ENCODE measurements around the gene OCEL1. TPM values are rescaled to one million over a fixed set of nuclear protein-coding genes. Genes with fewer than 3 reads are reported as not detected.

The OCEL1 gene
- total RNA-seq (10 to 100 TPM; 21.8 to 32.8 (median 29.8) TPM), polyA plus RNA-seq (10 to 100 TPM; 37.7 to 41.1 TPM), total RNA-seq (12.5 reads per million, percentile 40 among the genes with 10 or more reads in this experiment)

DNA sequence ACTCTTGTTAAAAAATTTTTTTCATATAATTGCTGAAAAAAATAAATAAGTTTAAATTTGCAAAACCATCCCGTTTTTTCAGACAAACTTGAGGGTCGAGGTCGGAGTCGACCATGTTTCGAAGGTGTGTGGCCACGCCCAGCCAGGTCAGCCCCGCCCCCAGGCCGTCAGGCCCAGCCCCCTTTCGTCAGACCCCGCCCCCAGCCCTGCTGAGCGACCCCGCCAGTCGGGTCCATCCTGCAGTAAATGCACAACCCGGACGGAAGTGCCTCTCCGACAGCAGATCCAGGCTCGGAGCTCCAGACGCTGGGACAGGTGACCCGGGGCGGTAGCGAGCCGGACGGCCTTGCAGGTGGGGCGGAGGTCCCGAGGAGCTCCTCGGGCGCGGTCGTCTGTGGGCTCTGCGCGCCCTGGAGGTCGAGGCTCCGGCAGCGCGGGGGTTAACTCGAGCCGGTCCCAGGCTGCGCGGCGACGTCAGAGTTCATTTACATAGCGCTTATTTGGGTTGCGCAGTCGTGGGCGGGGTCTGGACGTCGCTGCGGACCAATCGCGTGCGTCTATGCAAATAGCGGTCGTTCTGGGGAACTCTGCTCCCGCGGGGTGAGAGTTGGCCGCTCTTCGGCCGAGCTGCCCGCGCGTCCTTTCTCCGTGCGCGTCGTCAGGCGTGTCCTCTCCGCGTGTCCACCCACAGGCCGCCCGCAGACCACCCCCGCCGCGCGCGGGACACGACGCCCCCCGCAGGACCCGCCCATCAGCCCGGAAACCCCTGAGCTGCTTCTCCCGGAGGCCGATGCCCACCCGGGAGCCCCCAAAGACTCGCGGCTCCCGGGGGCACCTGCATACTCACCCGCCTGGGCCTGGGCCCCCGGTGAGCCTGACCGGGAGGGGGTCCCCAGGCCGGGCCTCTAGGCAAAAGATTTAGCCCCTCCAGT is at the start of gene OCEL1:
OCEL1 (plus strand) TSS at position 225 of the 932 bp plus-strand sequence; CDS start at position 247, 22 bp downstream.
- H3K27me3 ChIP-seq (ENCODE audit: control insufficient read depth in 2 of 2, insufficient read depth in 2 of 2, low read length in 2 of 2) = no peaks in the 10 kb centered on the region
- peaks cover 0 to 4% (median 0%) of the 10 kb centered on the region in 5 donors for H3K36me3 Mint-ChIP-seq
- H3K4me1 Mint-ChIP-seq = peaks cover 3 to 8% (median 5%) of the 10 kb centered on the region in 7 donors
- peaks cover 0 to 11% (median 0%) of the 10 kb centered on the region in 3 experiments for H3K36me3 ChIP-seq (ENCODE audit: control insufficient read depth in 2 of 3, insufficient read depth in 3 of 3, low read length in 3 of 3)
- peak within 1 kb of the TSS; percentile 86 to 99 (median 97) for H3K27ac Mint-ChIP-seq
- intact Hi-C loops (cut with micrococcal nuclease) = loop anchor here (1.0 to 5.0 kb wide), 9 partner anchors 9 to 684 kb away; partner anchors contain the start of genes BABAM1 (in 2 of the 2), HAUS8 (in 2 of the 2), MYO9B (in 2 of the 2) and USE1 (in 2 of the 2)
- H3K4me3 Mint-ChIP-seq = peak within 1 kb of the TSS; percentile 82 to 98 (median 94)
- no peaks in the 10 kb centered on the region for H3K9me3 Mint-ChIP-seq
- ChIA-PET POLR2A (interaction anchor here (0.5 to 4.7 kb wide), 14 partner anchors 9 to 243 kb away, joined by 3 to 77 read pairs (median 4); partner anchors contain the start of genes USE1 and USHBP1), CTCF (interaction anchor here (1.0 to 2.0 kb wide), 4 partner anchors 9 to 34 kb away, joined by 3 to 7 read pairs (median 4); partner anchors contain the start of gene USE1)
- H3K9me3 ChIP-seq (ENCODE audit: control insufficient read depth in 2 of 3, low read length in 3 of 3) = no peaks in the 10 kb centered on the region
- peak within 1 kb of the TSS; percentile 98 for H3K4me3 ChIP-seq (ENCODE audit: low read length)
- H3K4me1 ChIP-seq (ENCODE audit: control insufficient read depth in 2 of 2, insufficient read depth in 2 of 2, low read length in 2 of 2) = peaks cover 0 to 2% of the 10 kb centered on the region in 2 donors
- DNase-seq = peak; percentile 91 to 98 (median 97)
- H3K27me3 Mint-ChIP-seq = no peaks in the 10 kb centered on the region
- ATAC-seq = peak; percentile 94
- H3K27ac ChIP-seq (ENCODE audit: low read depth, low read length) = peak within 1 kb of the TSS; percentile 81

DNA sequence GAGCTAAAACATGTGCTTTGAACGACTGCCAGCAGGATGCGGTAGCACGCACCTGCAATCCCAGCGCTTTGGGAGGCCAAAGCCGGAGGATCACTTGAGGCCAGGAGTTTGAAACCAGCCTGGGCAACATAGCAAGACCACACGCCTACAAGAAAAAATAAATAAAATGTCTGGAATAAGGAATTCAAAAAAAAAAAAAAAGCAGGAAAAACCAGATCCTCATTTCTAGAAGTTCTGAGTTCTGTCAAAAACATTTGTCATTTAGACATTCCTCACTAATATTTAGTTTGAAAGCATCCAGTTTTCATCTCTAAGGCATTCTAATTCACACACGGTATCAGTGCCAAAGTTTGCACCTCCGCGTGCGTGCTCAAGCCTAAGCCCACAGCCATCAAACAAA is 47.7 kb upstream of the OCEL1 start:
- Mint-ChIP-seq H3K36me3 (peaks cover 0 to 24% (median 4%) of the 10 kb centered on the region in 5 donors), H3K4me1 (peaks cover 3 to 10% (median 4%) of the 10 kb centered on the region in 7 donors), H3K4me3 (no peak overlapping the region), H3K27me3 (no peaks in the 10 kb centered on the region), H3K9me3 (no peaks in the 10 kb centered on the region), H3K27ac (peak overlapping the region in 1 of 9 donors; percentile 3)
- intact Hi-C loops (cut with micrococcal nuclease) = no loop called here
- Histone ChIP-seq H3K27me3 (ENCODE audit: control insufficient read depth in 2 of 2, insufficient read depth in 2 of 2, low read length in 2 of 2) (no peaks in the 10 kb centered on the region), H3K4me3 (ENCODE audit: low read length) (no peak overlapping the region), H3K4me1 (ENCODE audit: control insufficient read depth in 2 of 2, insufficient read depth in 2 of 2, low read length in 2 of 2) (peaks cover 7% of the 10 kb centered on the region in 2 donors), H3K36me3 (ENCODE audit: control insufficient read depth in 2 of 3, insufficient read depth in 3 of 3, low read length in 3 of 3) (peaks cover 0 to 59% (median 3%) of the 10 kb centered on the region in 3 experiments), H3K27ac (ENCODE audit: low read depth, low read length) (no peak overlapping the region), H3K9me3 (ENCODE audit: control insufficient read depth in 2 of 3, low read length in 3 of 3) (no peaks in the 10 kb centered on the region)
- ATAC-seq (no peak), DNase-seq (no peak)
- POLR2A ChIA-PET = no interaction called here
- CTCF ChIA-PET = no interaction called here

DNA sequence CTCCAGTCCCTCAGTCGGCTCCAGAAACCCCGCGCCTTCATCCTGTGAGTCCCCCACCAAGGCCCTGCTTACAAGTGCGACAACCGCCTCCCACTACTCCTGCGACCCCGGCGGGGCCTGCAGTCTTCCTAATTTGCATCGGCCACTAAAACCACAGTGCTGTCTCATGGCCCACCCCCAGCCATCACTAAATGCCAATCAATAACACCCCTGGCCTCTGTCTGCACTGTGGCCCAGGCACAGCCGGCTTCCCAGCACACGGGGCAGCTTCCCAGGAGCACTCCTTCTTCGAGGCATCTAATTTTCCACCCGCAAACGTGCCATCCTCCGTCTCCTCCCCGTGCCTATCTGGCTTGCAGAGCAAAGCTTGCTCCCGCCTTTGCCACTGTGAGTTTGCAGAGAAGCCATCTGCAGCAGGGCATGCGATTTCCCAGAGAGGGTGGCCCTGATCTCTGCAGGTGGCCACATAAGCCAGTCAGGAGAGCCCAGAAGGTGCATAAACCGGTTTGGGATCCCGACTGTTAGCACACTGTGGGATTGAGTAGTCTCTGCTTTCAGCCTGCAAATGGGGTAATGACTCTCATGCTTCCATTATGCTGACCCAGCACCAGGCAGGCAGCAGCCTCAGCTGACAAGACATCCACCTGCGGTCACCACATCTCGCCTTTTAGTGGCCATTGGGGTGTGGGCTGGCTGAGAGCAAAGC is 44.9 kb upstream of the OCEL1 start:
- Histone ChIP-seq H3K9me3 (ENCODE audit: control insufficient read depth in 2 of 3, low read length in 3 of 3) (no peaks in the 10 kb centered on the region), H3K27ac (ENCODE audit: low read depth, low read length) (no peak overlapping the region), H3K4me3 (ENCODE audit: low read length) (no peak overlapping the region), H3K27me3 (ENCODE audit: control insufficient read depth in 2 of 2, insufficient read depth in 2 of 2, low read length in 2 of 2) (no peaks in the 10 kb centered on the region), H3K36me3 (ENCODE audit: control insufficient read depth in 2 of 3, insufficient read depth in 3 of 3, low read length in 3 of 3) (peaks cover 0 to 45% (median 0%) of the 10 kb centered on the region in 3 experiments), H3K4me1 (ENCODE audit: control insufficient read depth in 2 of 2, insufficient read depth in 2 of 2, low read length in 2 of 2) (peaks cover 13 to 16% of the 10 kb centered on the region in 2 donors)
- ChIA-PET POLR2A (interaction anchor here (0.5 to 1.6 kb wide), 3 partner anchors 26 to 63 kb away, joined by 3 to 4 read pairs (median 3); no protein-coding TSS in a partner anchor), CTCF (interaction anchor here (0.6 kb wide), 1 partner anchor 1275 kb away, joined by 4 read pairs; no protein-coding TSS in a partner anchor)
- Mint-ChIP-seq H3K36me3 (peaks cover 0 to 26% (median 8%) of the 10 kb centered on the region in 5 donors), H3K4me3 (peak overlapping the region in 1 of 10 donors; percentile 29), H3K9me3 (peaks cover 0 to 2% (median 0%) of the 10 kb centered on the region in 11 donors), H3K27me3 (no peaks in the 10 kb centered on the region), H3K27ac (peak overlapping the region in 4 of 9 donors; percentile 16 to 75 (median 44)), H3K4me1 (peaks cover 12 to 28% (median 20%) of the 10 kb centered on the region in 7 donors)
- intact Hi-C loops (cut with micrococcal nuclease) = loop anchor here in 1 of 2 donors (5.0 kb wide), 1 partner anchor 54 kb away; no protein-coding TSS in a partner anchor
- no peak for ATAC-seq
- no peak for DNase-seq

- Mint-ChIP-seq H3K4me1 (peaks cover 16 to 29% (median 20%) of the 10 kb centered on the region in 7 donors), H3K9me3 (peaks cover 0 to 4% (median 0%) of the 10 kb centered on the region in 11 donors), H3K27me3 (no peaks in the 10 kb centered on the region), H3K27ac (peak overlapping the region; percentile 85 to 99 (median 96)), H3K36me3 (peaks cover 0 to 33% (median 4%) of the 10 kb centered on the region in 5 donors), H3K4me3 (peak overlapping the region; percentile 79 to 94 (median 89))
- POLR2A ChIA-PET = interaction anchor here (0.6 to 4.2 kb wide), 11 partner anchors 16 to 111 kb away, joined by 3 to 33 read pairs (median 7); partner anchors contain the start of genes BABAM1, HAUS8, MYO9B and OCEL1
- peaks cover 0 to 42% (median 0%) of the 10 kb centered on the region in 3 experiments for H3K36me3 ChIP-seq (ENCODE audit: control insufficient read depth in 2 of 3, insufficient read depth in 3 of 3, low read length in 3 of 3)
- H3K27ac ChIP-seq (ENCODE audit: low read depth, low read length) = peak overlapping the region; percentile 68
- DNase-seq = peak in 5 of 9 donors; percentile 7 to 31 (median 28)
- H3K9me3 ChIP-seq (ENCODE audit: control insufficient read depth in 2 of 3, low read length in 3 of 3) = no peaks in the 10 kb centered on the region
- intact Hi-C loops (cut with micrococcal nuclease) = loop anchor here in 1 of 2 donors (5.0 kb wide), 1 partner anchor 56 kb away; no protein-coding TSS in a partner anchor
- no peaks in the 10 kb centered on the region for H3K27me3 ChIP-seq (ENCODE audit: control insufficient read depth in 2 of 2, insufficient read depth in 2 of 2, low read length in 2 of 2)
- peak; percentile 56 for ATAC-seq
- CTCF ChIA-PET = interaction anchor here (0.5 to 1.7 kb wide), 11 partner anchors 10 to 469 kb away, joined by 3 to 8 read pairs (median 3); partner anchors contain the start of gene USE1
- H3K4me1 ChIP-seq (ENCODE audit: control insufficient read depth in 2 of 2, insufficient read depth in 2 of 2, low read length in 2 of 2) = peaks cover 13 to 16% of the 10 kb centered on the region in 2 donors
- peak overlapping the region; percentile 75 for H3K4me3 ChIP-seq (ENCODE audit: low read length)
These were observed 42.7 kb upstream of the OCEL1 start for GRCh38 chr19:17183271-17183761.

- Histone ChIP-seq H3K4me1 (ENCODE audit: control insufficient read depth in 2 of 2, insufficient read depth in 2 of 2, low read length in 2 of 2) (peaks cover 13 to 16% of the 10 kb centered on the region in 2 donors), H3K27ac (ENCODE audit: low read depth, low read length) (peak overlapping the region; percentile 68), H3K9me3 (ENCODE audit: control insufficient read depth in 2 of 3, low read length in 3 of 3) (no peaks in the 10 kb centered on the region), H3K4me3 (ENCODE audit: low read length) (peak overlapping the region; percentile 75), H3K27me3 (ENCODE audit: control insufficient read depth in 2 of 2, insufficient read depth in 2 of 2, low read length in 2 of 2) (no peaks in the 10 kb centered on the region), H3K36me3 (ENCODE audit: control insufficient read depth in 2 of 3, insufficient read depth in 3 of 3, low read length in 3 of 3) (peaks cover 0 to 44% (median 0%) of the 10 kb centered on the region in 3 experiments)
- H3K27me3 Mint-ChIP-seq = no peaks in the 10 kb centered on the region
- ChIA-PET CTCF (interaction anchor here (0.5 to 1.7 kb wide), 16 partner anchors 9 to 1214 kb away, joined by 3 to 8 read pairs (median 3); partner anchors contain the start of gene USE1), POLR2A (interaction anchor here (0.6 to 4.2 kb wide), 13 partner anchors 15 to 904 kb away, joined by 3 to 33 read pairs (median 6); partner anchors contain the start of genes BABAM1, HAUS8, MYO9B and OCEL1)
- H3K9me3 Mint-ChIP-seq = peaks cover 0 to 4% (median 0%) of the 10 kb centered on the region in 11 donors
- H3K36me3 Mint-ChIP-seq = peaks cover 0 to 36% (median 4%) of the 10 kb centered on the region in 5 donors
- H3K4me1 Mint-ChIP-seq = peaks cover 16 to 29% (median 20%) of the 10 kb centered on the region in 7 donors
- peak overlapping the region; percentile 82 to 94 (median 89) for H3K4me3 Mint-ChIP-seq
- intact Hi-C loops (cut with micrococcal nuclease) = loop anchor here (1.0 to 5.0 kb wide), 6 partner anchors 21 to 117 kb away; partner anchors contain the start of genes HAUS8 (in 1 of the 2) and MYO9B (in 1 of the 2)
- H3K27ac Mint-ChIP-seq = peak overlapping the region; percentile 85 to 99 (median 96)
- ATAC-seq = peak; percentile 64
- DNase-seq = peak in 6 of 9 donors; percentile 18 to 41 (median 34)
These were observed 42.1 kb upstream of the OCEL1 start for GRCh38 chr19:17183858-17184321.
